BLaER1 treated with 17β-estradiol and CSF1 and Interleukin-3, amounts not matched to agents 10 nM and 100 nM (cell line): Measurements from ENCODE around the gene RASL11A.

ENCODE experiments used
- H3K27ac ChIP-seq, 11 experiments: shearing (Covaris generic); formaldehyde crosslinking; 2 replicates each; pipeline ENCODE4 v1.8.1; 2022
- H3K27me3 ChIP-seq, 11 experiments: shearing (Covaris generic); formaldehyde crosslinking; 2 replicates each; pipeline ENCODE4 v1.8.1; 2022
- H3K36me3 ChIP-seq, 11 experiments: shearing (Covaris generic); formaldehyde crosslinking; 2 replicates each; pipeline ENCODE4 v1.8.1; 2022
- H3K4me1 ChIP-seq, 10 experiments: shearing (Covaris generic); formaldehyde crosslinking; 2 replicates each; pipeline ENCODE4 v1.8.1; 2022
- H3K4me2 ChIP-seq, 11 experiments: shearing (Covaris generic); formaldehyde crosslinking; 2 replicates each; pipeline ENCODE4 v1.8.1; 2022
- H3K4me3 ChIP-seq, 10 experiments: shearing (Covaris generic); formaldehyde crosslinking; 2 replicates each; pipeline ENCODE4 v1.8.1; 2022
- H3K9ac ChIP-seq, 11 experiments: shearing (Covaris generic); formaldehyde crosslinking; 2 replicates each; pipeline ENCODE4 v1.8.1; 2022
- H3K9me3 ChIP-seq, 11 experiments: shearing (Covaris generic); formaldehyde crosslinking; replicated peaks in 1 of 11; 2 replicates each; pipeline ENCODE4 v1.8.1; 2022
- H4K20me1 ChIP-seq, 11 experiments: shearing (Covaris generic); formaldehyde crosslinking; 2 replicates each; pipeline ENCODE4 v1.8.1; 2022
- Cebpa-rat ChIP-seq, 11 experiments: shearing (Covaris generic); IDR thresholded peaks; 2 replicates each; pipeline ENCODE4 v1.8.1; 2022

Gene RASL11A

GRCh38 chr13:27250833-27251165, 19.8 kb upstream of the RASL11A start:
- Histone ChIP-seq H3K27ac (peak overlapping the region; percentile 93 to 99 (median 99)), H3K4me1 (peaks cover 19 to 40% (median 32%) of the 10 kb centered on the region in 10 experiments), H3K36me3 (peaks cover 25 to 40% (median 33%) of the 10 kb centered on the region in 11 experiments), H4K20me1 (peaks cover 14 to 39% (median 32%) of the 10 kb centered on the region in 11 experiments; a peak in 19 of 22 replicates), H3K27me3 (no peaks in the 10 kb centered on the region), H3K4me2 (peak overlapping the region; percentile 77 to 95 (median 89)), H3K4me3 (peak overlapping the region; percentile 80 to 97 (median 92)), H3K9me3 (no peaks in the 10 kb centered on the region), H3K9ac (peak overlapping the region; percentile 97 to 100 (median 99))
- TF ChIP-seq Cebpa-rat (IDR thresholded peaks at IDR 0.05) = no peak

- Histone ChIP-seq H3K27me3 (no peaks in the 10 kb centered on the region), H3K4me2 (peak within 1 kb of the TSS; percentile 85 to 100 (median 93)), H3K27ac (peak within 1 kb of the TSS; percentile 93 to 99 (median 99)), H3K9ac (peak within 1 kb of the TSS; percentile 97 to 100 (median 99)), H3K9me3 (no peaks in the 10 kb centered on the region), H3K36me3 (peaks cover 31 to 46% (median 39%) of the 10 kb centered on the region in 11 experiments), H4K20me1 (peaks cover 18 to 45% (median 38%) of the 10 kb centered on the region in 11 experiments; a peak in 19 of 22 replicates), H3K4me3 (peak within 1 kb of the TSS; percentile 80 to 97 (median 92)), H3K4me1 (peaks cover 19 to 43% (median 32%) of the 10 kb centered on the region in 10 experiments)
- TF ChIP-seq Cebpa-rat (IDR thresholded peaks at IDR 0.05) = peak in 8 of 11 experiments; percentile 8 to 89 (median 50); a peak in 7 of 22 replicates
These were observed 19.2 kb upstream of the RASL11A start, which contains the start of gene RPL21 for GRCh38 chr13:27251166-27252091. Gene RPL21, plus strand, starts transcription at chr13:27251558. Its CDS starts 2,219 bp downstream, at chr13:27253777.

GRCh38 chr13:27252467-27252866, 18.2 kb upstream of the RASL11A start:
- peak overlapping the region; percentile 97 to 100 (median 99) for H3K9ac ChIP-seq
- peak overlapping the region; percentile 80 to 97 (median 92) for H3K4me3 ChIP-seq
- no peaks in the 10 kb centered on the region for H3K9me3 ChIP-seq
- H3K27ac ChIP-seq = peak overlapping the region; percentile 93 to 99 (median 99)
- peaks cover 28 to 56% (median 48%) of the 10 kb centered on the region in 11 experiments; a peak in 20 of 22 replicates for H4K20me1 ChIP-seq
- H3K4me2 ChIP-seq = peak overlapping the region; percentile 85 to 100 (median 93)
- H3K27me3 ChIP-seq = no peaks in the 10 kb centered on the region
- H3K36me3 ChIP-seq = peaks cover 41 to 56% (median 49%) of the 10 kb centered on the region in 11 experiments
- peaks cover 22 to 50% (median 32%) of the 10 kb centered on the region in 10 experiments for H3K4me1 ChIP-seq
- TF ChIP-seq Cebpa-rat (IDR thresholded peaks at IDR 0.05) = no peak

GRCh38 chr13:27257233-27257568, 13.4 kb upstream of the RASL11A start:
- Histone ChIP-seq H3K4me3 (no peak overlapping the region), H3K4me2 (no peak overlapping the region), H3K9me3 (no peaks in the 10 kb centered on the region), H3K27ac (no peak overlapping the region), H3K9ac (no peak overlapping the region), H4K20me1 (peaks cover 46 to 99% (median 95%) of the 10 kb centered on the region in 11 experiments; a peak in 20 of 22 replicates), H3K4me1 (peaks cover 14 to 89% (median 45%) of the 10 kb centered on the region in 10 experiments), H3K27me3 (no peaks in the 10 kb centered on the region), H3K36me3 (peaks cover 62 to 100% (median 96%) of the 10 kb centered on the region in 11 experiments)
- no peak; a peak in 2 of 22 replicates for TF ChIP-seq Cebpa-rat (IDR thresholded peaks at IDR 0.05)

- H3K27me3 ChIP-seq = no peaks in the 10 kb centered on the region
- peaks cover 43 to 100% (median 95%) of the 10 kb centered on the region in 11 experiments; a peak in 20 of 22 replicates for H4K20me1 ChIP-seq
- no peak for TF ChIP-seq Cebpa-rat (IDR thresholded peaks at IDR 0.05)
- H3K4me2 ChIP-seq = peak overlapping the region in 1 of 11 experiments; percentile 1; a peak in 1 of 22 replicates
- H3K4me1 ChIP-seq = peaks cover 12 to 92% (median 46%) of the 10 kb centered on the region in 10 experiments
- H3K9me3 ChIP-seq = no peaks in the 10 kb centered on the region
- H3K9ac ChIP-seq = no peak overlapping the region
- H3K36me3 ChIP-seq = peaks cover 63 to 100% (median 96%) of the 10 kb centered on the region in 11 experiments
- H3K4me3 ChIP-seq = no peak overlapping the region
- H3K27ac ChIP-seq = no peak overlapping the region
These were observed 12.9 kb upstream of the RASL11A start for GRCh38 chr13:27257648-27258253.

GRCh38 chr13:27258637-27259386, 11.8 kb upstream of the RASL11A start:
- no peaks in the 10 kb centered on the region for H3K9me3 ChIP-seq
- no peak overlapping the region for H3K4me3 ChIP-seq
- H3K27ac ChIP-seq = peak overlapping the region in 6 of 11 experiments; percentile 41 to 71 (median 66); a peak in 10 of 22 replicates
- 0 out of 22 replicates have a peak overlapping the region, but pooled peaks of 1 of the 11 experiments have one; percentile 14 for H3K9ac ChIP-seq
- H3K4me2 ChIP-seq = peak overlapping the region in 4 of 11 experiments; percentile 15 to 68 (median 46); a peak in 7 of 22 replicates
- H3K36me3 ChIP-seq = peaks cover 58 to 90% (median 86%) of the 10 kb centered on the region in 11 experiments
- H4K20me1 ChIP-seq = peaks cover 33 to 99% (median 84%) of the 10 kb centered on the region in 11 experiments; a peak in 20 of 22 replicates
- H3K4me1 ChIP-seq = peaks cover 2 to 81% (median 35%) of the 10 kb centered on the region in 10 experiments
- H3K27me3 ChIP-seq = no peaks in the 10 kb centered on the region
- no peak for TF ChIP-seq Cebpa-rat (IDR thresholded peaks at IDR 0.05)

- Histone ChIP-seq H3K4me3 (no peak overlapping the region), H3K9ac (peak overlapping the region in 1 of 11 experiments; percentile 9; a peak in 2 of 22 replicates), H3K4me2 (peak overlapping the region in 6 of 11 experiments; percentile 7 to 68 (median 32); a peak in 9 of 22 replicates), H3K27me3 (no peaks in the 10 kb centered on the region), H3K27ac (peak overlapping the region in 8 of 11 experiments; percentile 22 to 71 (median 60); a peak in 12 of 22 replicates), H3K9me3 (no peaks in the 10 kb centered on the region), H4K20me1 (peaks cover 23 to 92% (median 74%) of the 10 kb centered on the region in 11 experiments; a peak in 20 of 22 replicates), H3K36me3 (peaks cover 48 to 89% (median 76%) of the 10 kb centered on the region in 11 experiments), H3K4me1 (peaks cover 0 to 71% (median 27%) of the 10 kb centered on the region in 10 experiments; a peak in 15 of 20 replicates)
- TF ChIP-seq Cebpa-rat (IDR thresholded peaks at IDR 0.05) = no peak
These were observed 10.8 kb upstream of the RASL11A start for GRCh38 chr13:27259831-27260230.

- Histone ChIP-seq H3K4me2 (peak overlapping the region in 2 of 11 experiments; percentile 56 to 68; a peak in 5 of 22 replicates), H3K9ac (no peak overlapping the region), H3K4me1 (peaks cover 0 to 74% (median 26%) of the 10 kb centered on the region in 10 experiments; a peak in 15 of 20 replicates), H3K4me3 (no peak overlapping the region), H3K9me3 (no peaks in the 10 kb centered on the region), H3K27ac (no peak overlapping the region), H3K36me3 (peaks cover 32 to 75% (median 61%) of the 10 kb centered on the region in 11 experiments), H3K27me3 (no peaks in the 10 kb centered on the region), H4K20me1 (peaks cover 11 to 76% (median 59%) of the 10 kb centered on the region in 11 experiments; a peak in 20 of 22 replicates)
- TF ChIP-seq Cebpa-rat (IDR thresholded peaks at IDR 0.05) = no peak
These were observed 9.2 kb upstream of the RASL11A start for GRCh38 chr13:27261396-27261795.
